ENCODE data around the gene CNFN.

Gene CNFN

GRCh38 chr19:42428676-42429075, 38.6 kb upstream of the CNFN start:
- Histone ChIP-seq H3K27me3 (ENCODE audit: insufficient read depth, poor library complexity, severe bottlenecking) (no peaks in the 10 kb centered on the region), H3K36me3 (ENCODE audit: low read depth) (no peaks in the 10 kb centered on the region), H3K4me3 (ENCODE audit: severe bottlenecking) (no peak overlapping the region), H3K27ac (ENCODE audit: poor library complexity, severe bottlenecking) (no peak overlapping the region), H3K9me3 (ENCODE audit: severe bottlenecking) (no peaks in the 10 kb centered on the region), H3K4me1 (ENCODE audit: insufficient read depth, poor library complexity, severe bottlenecking) (no peaks in the 10 kb centered on the region)
- ATAC-seq (ENCODE audit: low read depth) (no peak), DNase-seq (ENCODE audit: low spot score) (no peak)
- TF ChIP-seq, protein P1, sequence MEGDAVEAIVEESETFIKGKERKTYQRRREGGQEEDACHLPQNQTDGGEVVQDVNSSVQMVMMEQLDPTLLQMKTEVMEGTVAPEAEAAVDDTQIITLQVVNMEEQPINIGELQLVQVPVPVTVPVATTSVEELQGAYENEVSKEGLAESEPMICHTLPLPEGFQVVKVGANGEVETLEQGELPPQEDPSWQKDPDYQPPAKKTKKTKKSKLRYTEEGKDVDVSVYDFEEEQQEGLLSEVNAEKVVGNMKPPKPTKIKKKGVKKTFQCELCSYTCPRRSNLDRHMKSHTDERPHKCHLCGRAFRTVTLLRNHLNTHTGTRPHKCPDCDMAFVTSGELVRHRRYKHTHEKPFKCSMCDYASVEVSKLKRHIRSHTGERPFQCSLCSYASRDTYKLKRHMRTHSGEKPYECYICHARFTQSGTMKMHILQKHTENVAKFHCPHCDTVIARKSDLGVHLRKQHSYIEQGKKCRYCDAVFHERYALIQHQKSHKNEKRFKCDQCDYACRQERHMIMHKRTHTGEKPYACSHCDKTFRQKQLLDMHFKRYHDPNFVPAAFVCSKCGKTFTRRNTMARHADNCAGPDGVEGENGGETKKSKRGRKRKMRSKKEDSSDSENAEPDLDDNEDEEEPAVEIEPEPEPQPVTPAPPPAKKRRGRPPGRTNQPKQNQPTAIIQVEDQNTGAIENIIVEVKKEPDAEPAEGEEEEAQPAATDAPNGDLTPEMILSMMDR (IDR thresholded peaks at IDR 0.05; ENCODE audit: poor library complexity, severe bottlenecking) = no peak

DNA sequence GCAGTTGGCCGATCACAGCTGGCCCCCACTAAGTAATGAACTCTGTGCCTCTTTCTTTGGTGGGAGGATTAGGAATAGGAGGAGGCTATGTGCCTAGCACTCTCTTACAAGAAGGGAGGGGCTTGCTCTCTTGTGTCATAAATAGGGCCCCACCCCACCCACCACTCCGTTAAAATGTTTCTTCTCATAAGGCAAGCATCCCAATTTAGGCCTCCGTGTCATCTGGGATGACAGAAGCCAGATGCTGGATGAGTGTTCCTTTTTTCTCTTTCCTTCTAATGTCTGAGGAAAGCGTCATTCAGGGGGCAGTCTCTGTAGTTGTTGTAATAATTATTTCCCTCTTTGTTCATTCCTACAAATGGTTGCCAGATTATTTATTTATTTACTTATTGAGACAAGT, 37.2 kb upstream of the CNFN start, which contains the start of gene LIPE:
Gene LIPE, minus strand, starts transcription at position 76 of the 400 bp plus-strand sequence. CDS start 239 bp downstream, outside the sequence.
- no peak for DNase-seq (ENCODE audit: low spot score)
- no peaks in the 10 kb centered on the region for H3K27me3 ChIP-seq (ENCODE audit: insufficient read depth, poor library complexity, severe bottlenecking)
- no peak for ATAC-seq (ENCODE audit: low read depth)

DNA sequence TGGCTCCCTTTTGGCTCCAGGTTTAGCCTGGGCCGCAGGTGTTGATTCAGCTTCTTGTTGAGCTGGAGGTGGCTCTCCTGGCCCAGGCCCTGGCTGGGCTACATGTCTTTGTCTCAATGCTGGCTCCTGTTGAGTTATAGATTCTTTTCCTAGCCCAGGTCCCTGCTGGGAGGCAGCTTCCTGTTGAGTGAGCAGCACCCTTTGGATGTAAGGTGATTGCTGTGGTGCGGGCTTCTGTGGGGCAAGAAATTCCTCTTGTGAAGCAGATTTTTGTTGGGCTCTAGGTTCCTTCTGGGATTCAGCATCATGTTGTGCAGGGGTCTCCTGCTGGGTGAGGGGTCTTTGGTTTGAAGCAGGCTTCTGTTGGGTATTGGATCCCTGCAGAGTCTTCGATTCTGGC, 36.5 kb upstream of the CNFN start:
- H3K4me3 ChIP-seq (ENCODE audit: severe bottlenecking) = no peak overlapping the region
- TF ChIP-seq, protein P1 (IDR thresholded peaks at IDR 0.05; ENCODE audit: poor library complexity, severe bottlenecking) = no peak
- H3K4me1 ChIP-seq (ENCODE audit: insufficient read depth, poor library complexity, severe bottlenecking) = peaks cover 10% of the 10 kb centered on the region
- no peaks in the 10 kb centered on the region for H3K9me3 ChIP-seq (ENCODE audit: severe bottlenecking)
- H3K27me3 ChIP-seq (ENCODE audit: insufficient read depth, poor library complexity, severe bottlenecking) = no peaks in the 10 kb centered on the region
- no peaks in the 10 kb centered on the region for H3K36me3 ChIP-seq (ENCODE audit: low read depth)
- DNase-seq (ENCODE audit: low spot score) (no peak), ATAC-seq (ENCODE audit: low read depth) (no peak)
- H3K27ac ChIP-seq (ENCODE audit: poor library complexity, severe bottlenecking) = no peak overlapping the region

More for the DNA sequence above, 37.2 kb upstream of the CNFN start, which contains the start of gene LIPE:
- Histone ChIP-seq H3K9me3 (ENCODE audit: severe bottlenecking) (no peaks in the 10 kb centered on the region), H3K27ac (ENCODE audit: poor library complexity, severe bottlenecking) (no peak within 1 kb of the TSS), H3K4me3 (ENCODE audit: severe bottlenecking) (no peak within 1 kb of the TSS), H3K36me3 (ENCODE audit: low read depth) (no peaks in the 10 kb centered on the region), H3K4me1 (ENCODE audit: insufficient read depth, poor library complexity, severe bottlenecking) (peaks cover 3% of the 10 kb centered on the region)
- TF ChIP-seq, protein P1 (IDR thresholded peaks at IDR 0.05; ENCODE audit: poor library complexity, severe bottlenecking) = no peak

DNA sequence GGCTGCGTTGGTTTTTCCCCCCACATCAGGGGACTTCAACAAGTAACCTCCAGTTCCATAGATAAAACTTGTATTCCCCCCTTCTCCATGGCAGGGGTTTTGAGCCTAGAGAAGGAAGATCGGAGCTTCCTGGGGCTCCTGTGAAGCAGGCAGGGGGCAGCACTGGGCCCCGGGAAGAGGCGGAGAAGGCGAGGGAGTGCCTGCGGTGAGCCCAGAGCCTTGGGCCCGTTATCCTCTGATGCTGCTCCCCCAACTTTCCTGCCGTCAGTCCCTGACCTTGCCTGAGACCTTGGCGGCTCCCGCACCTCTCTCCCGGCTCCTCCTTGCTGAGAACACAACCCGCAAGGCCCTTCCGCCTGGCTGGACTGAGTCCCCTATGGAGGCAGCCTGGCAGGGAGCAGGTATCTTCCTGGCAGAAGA, 34.6 kb upstream of the CNFN start:
- Histone ChIP-seq H3K36me3 (ENCODE audit: low read depth) (no peaks in the 10 kb centered on the region), H3K4me1 (ENCODE audit: insufficient read depth, poor library complexity, severe bottlenecking) (peaks cover 28% of the 10 kb centered on the region), H3K4me3 (ENCODE audit: severe bottlenecking) (no peak overlapping the region), H3K27ac (ENCODE audit: poor library complexity, severe bottlenecking) (no peak overlapping the region), H3K27me3 (ENCODE audit: insufficient read depth, poor library complexity, severe bottlenecking) (no peaks in the 10 kb centered on the region), H3K9me3 (ENCODE audit: severe bottlenecking) (no peaks in the 10 kb centered on the region)
- ATAC-seq (ENCODE audit: low read depth) = no peak
- TF ChIP-seq, protein P1 (IDR thresholded peaks at IDR 0.05; ENCODE audit: poor library complexity, severe bottlenecking) = no peak
- DNase-seq (ENCODE audit: low spot score) = no peak

DNA sequence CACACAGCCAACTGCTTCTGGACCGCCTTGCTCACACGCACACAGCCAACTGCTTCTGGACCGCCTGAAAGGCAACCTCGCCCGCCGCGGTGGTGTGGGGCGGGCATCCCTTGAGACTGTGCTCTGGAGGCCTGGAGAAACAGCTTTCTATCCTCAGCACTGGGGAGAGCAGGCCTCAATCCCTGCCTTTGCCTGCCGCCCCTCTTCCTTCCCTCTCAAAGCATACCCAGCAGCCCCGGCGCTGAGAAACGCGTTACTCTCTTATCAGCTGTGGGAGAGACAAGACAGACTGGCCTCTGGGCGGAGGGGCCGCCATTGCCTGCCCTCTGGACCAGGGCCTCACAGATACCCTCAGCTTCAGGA, 34.2 kb upstream of the CNFN start:
- H3K27ac ChIP-seq (ENCODE audit: poor library complexity, severe bottlenecking) = no peak overlapping the region
- no peaks in the 10 kb centered on the region for H3K27me3 ChIP-seq (ENCODE audit: insufficient read depth, poor library complexity, severe bottlenecking)
- no peak for DNase-seq (ENCODE audit: low spot score)
- H3K4me1 ChIP-seq (ENCODE audit: insufficient read depth, poor library complexity, severe bottlenecking) = peaks cover 28% of the 10 kb centered on the region
- TF ChIP-seq, protein P1 (IDR thresholded peaks at IDR 0.05; ENCODE audit: poor library complexity, severe bottlenecking) = no peak
- H3K4me3 ChIP-seq (ENCODE audit: severe bottlenecking) = no peak overlapping the region
- H3K9me3 ChIP-seq (ENCODE audit: severe bottlenecking) = no peaks in the 10 kb centered on the region
- no peak for ATAC-seq (ENCODE audit: low read depth)
- H3K36me3 ChIP-seq (ENCODE audit: low read depth) = no peaks in the 10 kb centered on the region

Measured in RWPE2 (cell line).